Prostate gland (tissue), 2 donors: ENCODE data around the gene NXPH1. TPM values are rescaled to one million over a fixed set of nuclear protein-coding genes. Genes with fewer than 3 reads are reported as not detected.

Experiments used
- DNase-seq: peaks from one replicate; pipeline ENCODE4 v3.0.0-alpha.2; 2019; ENCODE audit warnings: low spot score
- H3K27ac ChIP-seq, 2 donors: fragments of 200-600 bp; sonication (generic); 2 replicates each; pipeline ENCODE4 v1.5.1; 2017 to 2019
- H3K27me3 ChIP-seq: fragments of 200-600 bp; sonication (generic); replicated peaks from 2 replicates; pipeline ENCODE4 v1.5.1; 2019; ENCODE audit not compliant: insufficient read depth
- H3K36me3 ChIP-seq, 2 donors: fragments of 200-600 bp; sonication (generic); 1 replicate in 1 of 2; 2 replicates in 1 of 2; pipeline versions ENCODE4 v1.5.1 to v1.8.1; 2017 to 2019
- H3K4me1 ChIP-seq: fragments of 200-600 bp; sonication (generic); replicated peaks from 2 replicates; pipeline ENCODE4 v1.5.1; 2019
- H3K4me3 ChIP-seq, 2 donors: fragments of 200-600 bp; sonication (generic); 2 replicates each; pipeline ENCODE4 v1.5.1; 2017 to 2019
- H3K9me3 ChIP-seq: fragments of 200-600 bp; sonication (generic); 2 replicates; pipeline ENCODE4 v1.5.1; 2017
- CTCF ChIP-seq, 4 experiments: fragments of 200-600 bp in 2 of 4; fragments of 450-650 bp in 2 of 4; sonication (generic) in 2 of 4; IDR thresholded peaks; 1 replicate in 3 of 4; 2 replicates in 1 of 4; pipeline ENCODE4 v1.5.1; 2016 to 2019; ENCODE audit warnings: antibody characterized with exemption in 4 of 4, mild to moderate bottlenecking in 2 of 4, moderate library complexity in 2 of 4
- POLR2A ChIP-seq: fragments of 450-650 bp; IDR thresholded peaks from one replicate; pipeline ENCODE4 v1.6.1; 2016; ENCODE audit warnings: antibody characterized with exemption, mild to moderate bottlenecking
- POLR2AphosphoS5 ChIP-seq: sonication (generic); formaldehyde crosslinking; IDR thresholded peaks from one replicate; pipeline ENCODE4 v1.6.1; 2017; ENCODE audit warnings: antibody characterized with exemption
- WGBS: methylation state at CpG from one replicate; pipeline ENCODE4 v1.1.5; 2018; 5-methylcytosine and 5-hydroxymethylcytosine counted together
- intact Hi-C: fragments of 100-400 bp; cut with DNase I; formaldehyde crosslinking; loops from one replicate; pipeline ENCODE4 v1.14.2; 2022
- total RNA-seq, 2 donors: library from RNA; depleted of rRNA; stranded (reverse); fragments of >200 nt; gene quantifications; one replicate each; pipeline ENCODE4 v1.1.0, GENCODE V29; 2016

NXPH1 gene
- total RNA-seq, 2 donors from 2014 or later: not detected

GRCh38 chr7:8773518-8773917 lies 340.1 kb downstream of the NXPH1 start:
- no peak overlapping the region for H3K27ac ChIP-seq
- H3K9me3 ChIP-seq: no peaks in the 10 kb centered on the region
- H3K36me3 ChIP-seq: no peaks in the 10 kb centered on the region
- H3K4me1 ChIP-seq: no peaks in the 10 kb centered on the region
- TF ChIP-seq POLR2A (no peak), CTCF (IDR thresholded peaks at IDR 0.05) (no peak), POLR2AphosphoS5 (no peak)
- no peaks in the 10 kb centered on the region for H3K27me3 ChIP-seq
- intact Hi-C loops: no loop called here
- no peak for DNase-seq
- no peak overlapping the region for H3K4me3 ChIP-seq

- H3K27me3 ChIP-seq: no peaks in the 10 kb centered on the region
- intact Hi-C loops: no loop called here
- no peaks in the 10 kb centered on the region for H3K9me3 ChIP-seq
- no peak for DNase-seq
- no peak overlapping the region for H3K4me3 ChIP-seq
- WGBS: 44% methylated on average over 2 of the region's 2 CpGs
- TF ChIP-seq POLR2A: no peak
- no peak for TF ChIP-seq POLR2AphosphoS5
- no peak for TF ChIP-seq CTCF (IDR thresholded peaks at IDR 0.05)
- no peaks in the 10 kb centered on the region for H3K4me1 ChIP-seq
- H3K36me3 ChIP-seq: no peaks in the 10 kb centered on the region
- H3K27ac ChIP-seq: no peak overlapping the region
Measured at GRCh38 chr7:8778459-8778858, 345.1 kb downstream of the NXPH1 start.

- Histone ChIP-seq H3K27me3 (no peaks in the 10 kb centered on the region), H3K4me3 (no peak overlapping the region), H3K36me3 (no peaks in the 10 kb centered on the region), H3K9me3 (no peaks in the 10 kb centered on the region), H3K4me1 (no peaks in the 10 kb centered on the region), H3K27ac (no peak overlapping the region)
- DNase-seq: no peak
- intact Hi-C loops: no loop called here
- TF ChIP-seq POLR2A: no peak
Measured at GRCh38 chr7:8781166-8781565, 347.8 kb downstream of the NXPH1 start.

GRCh38 chr7:8783229-8783628 lies 349.8 kb downstream of the NXPH1 start:
- Histone ChIP-seq H3K4me3 (no peak overlapping the region), H3K9me3 (no peaks in the 10 kb centered on the region), H3K27ac (no peak overlapping the region), H3K27me3 (no peaks in the 10 kb centered on the region), H3K4me1 (no peaks in the 10 kb centered on the region), H3K36me3 (no peaks in the 10 kb centered on the region)
- intact Hi-C loops: no loop called here
- WGBS: 31% methylated on average over 2 of the region's 2 CpGs
- DNase-seq: no peak
- TF ChIP-seq CTCF (IDR thresholded peaks at IDR 0.05) (no peak), POLR2A (no peak), POLR2AphosphoS5 (no peak)

- intact Hi-C loops: no loop called here
- no peaks in the 10 kb centered on the region for H3K4me1 ChIP-seq
- no peaks in the 10 kb centered on the region for H3K36me3 ChIP-seq
- no peak for TF ChIP-seq CTCF (IDR thresholded peaks at IDR 0.05)
- no peak for TF ChIP-seq POLR2A
- no peak for TF ChIP-seq POLR2AphosphoS5
- H3K4me3 ChIP-seq: no peak overlapping the region
- DNase-seq: no peak
- no peaks in the 10 kb centered on the region for H3K27me3 ChIP-seq
- no peaks in the 10 kb centered on the region for H3K9me3 ChIP-seq
- no peak overlapping the region for H3K27ac ChIP-seq
Measured at GRCh38 chr7:8785081-8785480, 351.7 kb downstream of the NXPH1 start.
